ENCODE measurements around the gene PEX6. TPM values are rescaled to one million over a fixed set of nuclear protein-coding genes. Genes with fewer than 3 reads are reported as not detected.

PEX6 gene
- total RNA-seq, 1 donor from 2014 or later = 13.1 TPM

DNA sequence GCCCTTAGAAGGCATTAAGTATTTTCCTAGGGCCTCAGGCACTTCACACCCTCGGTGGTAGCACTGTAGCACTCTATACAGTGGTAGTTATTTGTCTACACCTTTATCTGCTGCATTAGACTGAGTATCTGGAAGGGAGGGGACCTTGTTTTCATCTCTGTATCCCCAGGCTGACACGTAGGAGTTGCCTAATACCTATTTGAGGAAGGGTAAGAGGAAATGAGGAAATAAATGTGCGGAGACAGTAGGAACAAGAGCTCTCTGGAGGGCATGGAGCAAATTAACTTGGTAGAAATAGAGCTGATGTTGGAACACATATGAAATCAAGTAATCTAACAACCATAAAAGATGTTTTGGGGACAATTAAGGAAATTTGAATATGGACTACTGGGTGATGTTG is 45.8 kb downstream of the PEX6 start:
- no peak for DNase-seq

- no peak for DNase-seq
These were observed 46.6 kb downstream of the PEX6 start for GRCh38 chr6:42932412-42932811.

DNA sequence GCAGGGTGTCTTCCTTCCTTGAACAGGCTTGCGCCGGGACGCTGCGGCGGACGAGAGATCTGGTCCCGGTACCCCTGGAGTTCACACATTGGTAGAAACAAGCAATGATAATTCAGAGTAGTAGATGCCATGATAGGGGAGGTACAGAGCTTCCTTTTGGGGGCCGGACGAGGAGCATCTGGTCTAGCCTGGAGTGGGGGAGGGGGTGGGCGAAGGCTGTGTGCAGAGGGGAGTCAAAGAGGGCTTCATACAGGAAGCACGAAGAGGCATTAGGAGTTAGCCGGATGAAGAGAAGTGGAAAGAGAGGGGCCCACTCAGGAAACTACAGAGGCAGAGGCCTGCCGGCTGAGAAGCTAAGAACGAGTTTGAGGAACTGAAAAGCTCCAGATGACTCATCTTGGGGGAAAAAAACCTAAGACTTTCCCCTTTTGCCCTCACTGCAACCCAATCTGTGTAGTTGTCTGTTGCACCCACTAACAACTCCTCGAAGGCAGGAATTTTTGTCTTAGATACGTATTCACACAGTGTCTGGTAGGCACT is 49.1 kb downstream of the PEX6 start:
- DNase-seq = peak; percentile 68

GRCh38 chr6:42928986-42929820 is 49.8 kb downstream of the PEX6 start, which contains the start of gene CNPY3:
Gene CNPY3 (plus strand): TSS chr6:42929480. CDS start chr6:42929571, 91 bp downstream.
- DNase-seq = peak; percentile 96

GRCh38 chr6:42925248-42925857 is 53.6 kb downstream of the PEX6 start:
- DNase-seq = no peak

GRCh38 chr6:42923666-42924065 is 55.3 kb downstream of the PEX6 start:
- no peak for DNase-seq

- no peak for DNase-seq
These were observed 57.2 kb downstream of the PEX6 start for GRCh38 chr6:42921801-42922200.

DNA sequence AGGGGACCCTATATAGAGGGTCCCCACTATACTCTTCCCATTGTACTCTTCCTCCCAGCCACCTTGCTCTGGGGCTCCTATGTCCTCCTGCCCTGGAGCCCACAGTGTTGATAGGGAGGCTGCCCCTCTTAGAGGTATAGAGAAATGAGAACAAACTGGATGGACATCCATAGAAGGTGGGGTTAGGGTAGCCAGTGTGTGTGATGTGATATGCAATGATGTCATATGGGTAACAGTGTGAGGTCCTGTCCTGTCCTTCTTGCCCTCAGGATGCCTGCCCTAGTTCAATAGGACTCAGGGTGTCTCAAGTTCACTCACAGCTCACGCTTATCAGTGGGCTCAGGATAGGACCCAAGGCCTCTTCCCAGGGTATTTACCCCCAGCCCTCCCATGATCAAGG is 62.7 kb downstream of the PEX6 start:
- no peak for DNase-seq

- no peak for DNase-seq
These were observed 63.2 kb downstream of the PEX6 start, which contains the start of gene PTCRA for GRCh38 chr6:42915732-42916131. Gene PTCRA (plus strand): TSS chr6:42916053. CDS start chr6:42916070, 17 bp downstream.

DNA sequence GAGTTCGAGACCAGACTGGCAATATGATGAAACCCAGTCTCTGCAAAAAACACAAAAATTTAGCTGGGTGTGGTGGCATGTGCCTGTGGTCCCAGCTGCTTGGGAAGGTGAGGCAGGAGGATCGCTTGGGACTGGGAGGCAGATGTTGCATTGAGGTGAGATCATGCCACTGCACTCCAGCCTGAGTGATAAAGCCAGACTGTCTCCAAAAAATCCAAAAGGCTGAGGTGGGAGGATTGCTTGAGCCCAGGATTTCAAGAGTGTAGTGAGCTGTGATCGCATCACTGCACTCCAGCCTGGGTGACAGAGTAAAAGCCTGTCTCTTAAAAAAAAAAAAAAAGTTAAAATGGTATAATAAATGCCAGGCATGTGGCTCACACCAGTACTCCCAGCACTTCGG is 64.4 kb downstream of the PEX6 start:
- no peak for DNase-seq

Other genes with a start within 250 kb of the PEX6 start
- 20.8 TPM for gene TBCC, start 233.1 kb downstream of the PEX6 start, total RNA-seq
- gene BICRAL, start 197.1 kb downstream of the PEX6 start, total RNA-seq = 10.6 TPM
- gene RPL7L1, start 99.6 kb downstream of the PEX6 start, total RNA-seq = 88.3 TPM
- not detected for gene PTCRA, start 63.1 kb downstream of the PEX6 start, total RNA-seq
- 18.1 TPM for gene CNPY3, start 49.7 kb downstream of the PEX6 start, total RNA-seq
- gene GNMT, start 18.4 kb downstream of the PEX6 start, total RNA-seq = 0.20 TPM
- gene PPP2R5D, start 5.4 kb upstream of the PEX6 start, total RNA-seq = 23.8 TPM
- 28.9 TPM for gene MEA1, start 34.8 kb upstream of the PEX6 start, total RNA-seq
- 82.3 TPM for gene KLHDC3, start 35.1 kb upstream of the PEX6 start, total RNA-seq
- gene RRP36, start 42.4 kb upstream of the PEX6 start, total RNA-seq = 36.2 TPM
- gene CUL7, start 74.7 kb upstream of the PEX6 start, total RNA-seq = 20.3 TPM
- gene MRPL2, start 80.3 kb upstream of the PEX6 start, total RNA-seq = 17.3 TPM
- gene KLC4, start 80.5 kb upstream of the PEX6 start, total RNA-seq = 15.6 TPM
- 121 TPM for gene PTK7, start 97.1 kb upstream of the PEX6 start, total RNA-seq
- 12.5 TPM for gene SRF, start 192.1 kb upstream of the PEX6 start, total RNA-seq
- gene CUL9, start 203.0 kb upstream of the PEX6 start, total RNA-seq = 18.8 TPM

Data from skin of body (tissue), 2 donors.